Nephron (organoid): ENCODE measurements around the gene PCSK5.

Source experiments
- H3K27ac Mint-ChIP-seq, 3 experiments: 2 replicates each; pipeline ENCODE4 v1.8.0; 2020; ENCODE audit warnings: mixed read lengths in 3 of 3, mild to moderate bottlenecking in 2 of 3, moderate library complexity in 1 of 3
- H3K27me3 Mint-ChIP-seq: 2 replicates; pipeline ENCODE4 v1.8.0; 2021; ENCODE audit warnings: low read depth, mild to moderate bottlenecking, moderate library complexity, mixed read lengths
- H3K36me3 Mint-ChIP-seq: 2 replicates; pipeline ENCODE4 v1.8.0; 2020; ENCODE audit warnings: low read depth, mixed read lengths
- H3K4me1 Mint-ChIP-seq: 2 replicates; pipeline ENCODE4 v1.8.0; 2020; ENCODE audit warnings: mixed read lengths
- H3K4me3 Mint-ChIP-seq, 3 experiments: 2 replicates each; pipeline ENCODE4 v1.8.0; 2020; ENCODE audit warnings: mild to moderate bottlenecking in 3 of 3, mixed read lengths in 3 of 3, moderate library complexity in 2 of 3
- H3K9me3 Mint-ChIP-seq: 2 replicates; pipeline ENCODE4 v1.8.0; 2020; ENCODE audit warnings: mixed read lengths
- CTCF ChIP-seq, 3 experiments: fragments of 200-600 bp; sonication (generic); IDR thresholded peaks; one replicate each; pipeline ENCODE4 v1.5.0; 2021; ENCODE audit warnings: antibody characterized with exemption in 3 of 3; ENCODE audit not compliant: unreplicated experiment in 3 of 3

Gene PCSK5

GRCh38 chr9:76289042-76289441, 398.6 kb downstream of the PCSK5 start:
- Mint-ChIP-seq H3K36me3 (no peaks in the 10 kb centered on the region), H3K4me1 (peaks cover 10% of the 10 kb centered on the region), H3K9me3 (no peaks in the 10 kb centered on the region), H3K27me3 (peaks cover 25% of the 10 kb centered on the region), H3K4me3 (no peak overlapping the region), H3K27ac (no peak overlapping the region)
- TF ChIP-seq CTCF (IDR thresholded peaks at IDR 0.05; ENCODE audit: unreplicated experiment in 3 of 3) = no peak

GRCh38 chr9:76289703-76290102, 399.2 kb downstream of the PCSK5 start:
- Mint-ChIP-seq H3K4me1 (peaks cover 15% of the 10 kb centered on the region), H3K27me3 (peaks cover 26% of the 10 kb centered on the region), H3K4me3 (no peak overlapping the region), H3K27ac (no peak overlapping the region), H3K9me3 (no peaks in the 10 kb centered on the region), H3K36me3 (no peaks in the 10 kb centered on the region)
- TF ChIP-seq CTCF (IDR thresholded peaks at IDR 0.05; ENCODE audit: unreplicated experiment in 3 of 3) = no peak

DNA sequence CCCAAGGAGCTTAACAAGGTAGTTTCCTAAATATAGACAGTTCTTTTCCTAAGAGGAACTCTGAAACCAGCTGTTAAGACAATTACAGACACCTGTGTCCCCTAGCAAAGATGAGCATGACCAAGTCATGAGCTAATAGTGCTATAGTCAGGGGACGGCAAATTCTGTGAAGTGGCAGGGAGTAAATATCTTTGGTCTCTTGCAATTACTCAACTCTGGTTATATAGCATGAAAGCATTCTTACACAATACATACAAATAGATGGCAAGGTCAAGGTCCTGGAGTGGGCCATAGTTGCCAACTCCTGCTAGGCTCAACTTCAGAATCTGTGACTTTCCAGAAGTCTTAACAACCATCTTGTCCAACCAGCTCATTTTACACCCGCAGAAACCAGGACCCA, 400.1 kb downstream of the PCSK5 start:
- peaks cover 21% of the 10 kb centered on the region for H3K4me1 Mint-ChIP-seq
- peaks cover 31% of the 10 kb centered on the region for H3K27me3 Mint-ChIP-seq
- H3K36me3 Mint-ChIP-seq = no peaks in the 10 kb centered on the region
- H3K4me3 Mint-ChIP-seq = no peak overlapping the region
- TF ChIP-seq CTCF (IDR thresholded peaks at IDR 0.05; ENCODE audit: unreplicated experiment in 3 of 3) = no peak
- H3K27ac Mint-ChIP-seq = no peak overlapping the region
- H3K9me3 Mint-ChIP-seq = no peaks in the 10 kb centered on the region

DNA sequence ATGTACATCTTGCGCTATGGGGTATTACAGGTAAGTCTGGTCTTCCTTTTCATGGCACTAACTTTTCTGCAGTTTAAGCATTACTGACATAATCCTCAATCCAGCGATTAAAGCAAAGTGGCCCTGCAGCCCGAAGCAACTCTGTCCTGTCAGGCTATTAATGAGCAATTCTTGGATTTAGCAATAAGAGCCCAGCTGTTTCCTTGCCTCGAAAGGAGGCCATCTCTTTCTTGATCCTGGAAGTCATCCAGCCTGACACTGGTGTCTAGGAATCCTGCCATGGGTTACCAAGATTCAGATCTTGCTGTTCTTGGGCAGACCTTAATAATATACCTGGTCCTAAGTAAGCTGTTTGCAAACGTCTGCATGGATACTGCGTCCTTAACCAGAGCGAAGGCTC, 401.8 kb downstream of the PCSK5 start:
- Mint-ChIP-seq H3K4me1 (peaks cover 34% of the 10 kb centered on the region), H3K27ac (no peak overlapping the region), H3K9me3 (no peaks in the 10 kb centered on the region), H3K4me3 (no peak overlapping the region), H3K27me3 (peaks cover 27% of the 10 kb centered on the region), H3K36me3 (no peaks in the 10 kb centered on the region)
- TF ChIP-seq CTCF (IDR thresholded peaks at IDR 0.05; ENCODE audit: unreplicated experiment in 3 of 3) = no peak

GRCh38 chr9:76292658-76293057, 402.2 kb downstream of the PCSK5 start:
- peaks cover 38% of the 10 kb centered on the region for H3K4me1 Mint-ChIP-seq
- no peaks in the 10 kb centered on the region for H3K9me3 Mint-ChIP-seq
- no peak overlapping the region for H3K4me3 Mint-ChIP-seq
- no peaks in the 10 kb centered on the region for H3K36me3 Mint-ChIP-seq
- H3K27me3 Mint-ChIP-seq = peaks cover 31% of the 10 kb centered on the region
- TF ChIP-seq CTCF (IDR thresholded peaks at IDR 0.05; ENCODE audit: unreplicated experiment in 3 of 3) = no peak
- no peak overlapping the region for H3K27ac Mint-ChIP-seq

DNA sequence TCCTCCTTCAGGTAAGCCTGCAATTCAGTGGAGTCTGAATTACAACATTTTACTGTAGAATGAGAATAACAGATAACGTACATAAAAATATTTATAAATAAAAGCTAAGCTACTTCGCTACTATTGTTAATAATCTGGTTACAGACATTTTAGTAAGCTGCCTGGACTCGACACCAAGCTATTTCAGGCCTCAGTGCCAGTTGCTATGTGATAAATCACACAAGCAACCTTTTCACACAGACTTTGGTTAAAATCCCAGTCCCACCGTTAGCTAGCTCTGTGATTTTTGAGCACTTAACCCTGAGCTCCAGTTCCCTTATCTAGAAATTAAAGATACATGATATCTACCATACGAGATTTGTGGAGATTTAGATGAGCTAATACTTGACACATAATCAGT, 403.8 kb downstream of the PCSK5 start:
- no peak for TF ChIP-seq CTCF (IDR thresholded peaks at IDR 0.05; ENCODE audit: unreplicated experiment in 3 of 3)
- peak overlapping the region in 1 of 3 experiments; percentile 78 for H3K27ac Mint-ChIP-seq
- peaks cover 43% of the 10 kb centered on the region for H3K27me3 Mint-ChIP-seq
- H3K9me3 Mint-ChIP-seq = no peaks in the 10 kb centered on the region
- H3K36me3 Mint-ChIP-seq = no peaks in the 10 kb centered on the region
- H3K4me3 Mint-ChIP-seq = peak overlapping the region in 2 of 3 experiments; percentile 22 to 64
- peaks cover 52% of the 10 kb centered on the region for H3K4me1 Mint-ChIP-seq
